GM21381 (cell line): ENCODE data around the gene KIDINS220.
"Not testable (repeated sequence)": the region's sequence is repeated elsewhere in the genome, so short reads cannot be mapped to it uniquely, and the experiment has no call there.

ENCODE experiments used
- ATAC-seq: cut with Tn5 transposase; IDR thresholded peaks from one replicate; pipeline ENCODE4 v1.9.1; 2021; ENCODE audit warnings: mild to moderate bottlenecking, moderate library complexity; ENCODE audit not compliant: unreplicated experiment

The KIDINS220 gene

DNA sequence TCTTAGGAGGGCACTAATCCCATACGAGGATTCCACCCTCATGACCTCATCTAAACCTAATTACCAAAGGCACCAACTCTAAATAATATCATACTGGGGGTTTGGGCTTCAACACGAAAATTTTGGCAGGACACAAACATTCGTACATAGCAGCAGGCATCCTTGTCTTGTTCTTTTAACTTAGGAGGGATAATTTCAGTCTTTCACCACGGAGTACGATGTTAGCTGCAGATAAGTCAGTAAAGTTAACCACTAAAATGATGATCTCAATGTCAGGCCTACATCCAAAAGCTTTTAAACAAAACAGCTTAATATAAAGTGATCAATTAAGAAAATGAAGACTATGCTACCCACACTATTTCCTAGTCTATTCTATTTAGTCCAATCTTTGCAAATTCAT, 80.7 kb downstream of the KIDINS220 start:
- ATAC-seq, result no peak

GRCh38 chr2:8756230-8756629, 81.2 kb downstream of the KIDINS220 start:
- ATAC-seq, result no peak

DNA sequence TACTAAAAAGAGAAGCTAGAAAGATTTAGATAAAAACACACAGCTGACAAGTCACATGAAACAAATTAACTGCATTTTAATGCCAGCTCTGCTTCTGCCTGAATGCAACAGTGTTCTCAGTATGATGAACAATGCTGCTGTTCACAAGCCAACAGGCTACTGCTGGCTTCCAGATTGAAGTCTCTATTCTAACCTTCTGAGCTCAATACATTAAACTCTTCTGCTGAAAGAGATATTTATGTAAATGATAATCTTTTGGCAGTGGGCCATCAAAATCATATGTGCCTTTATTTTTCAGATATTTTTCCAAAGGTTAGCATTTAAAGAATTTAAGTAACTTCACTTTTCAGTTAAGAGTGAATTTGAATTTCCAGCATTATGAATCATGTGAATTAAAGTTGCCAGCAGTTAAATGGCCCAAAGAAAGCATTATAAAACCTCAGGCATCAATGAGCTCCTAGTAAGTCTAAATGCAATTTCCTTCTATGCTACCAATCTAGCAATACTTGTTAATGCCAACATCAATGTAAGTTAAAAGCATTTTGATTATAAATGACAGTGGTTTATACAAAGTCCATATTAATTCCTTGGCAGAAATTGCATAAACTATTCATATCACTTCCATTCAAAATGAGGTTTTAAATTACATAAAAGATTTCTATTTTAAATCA, 83.2 kb downstream of the KIDINS220 start:
- no peak for ATAC-seq

GRCh38 chr2:8753609-8754008, 83.8 kb downstream of the KIDINS220 start:
- ATAC-seq, result peak; percentile 59

GRCh38 chr2:8752385-8752784, 85.0 kb downstream of the KIDINS220 start:
- no peak for ATAC-seq

DNA sequence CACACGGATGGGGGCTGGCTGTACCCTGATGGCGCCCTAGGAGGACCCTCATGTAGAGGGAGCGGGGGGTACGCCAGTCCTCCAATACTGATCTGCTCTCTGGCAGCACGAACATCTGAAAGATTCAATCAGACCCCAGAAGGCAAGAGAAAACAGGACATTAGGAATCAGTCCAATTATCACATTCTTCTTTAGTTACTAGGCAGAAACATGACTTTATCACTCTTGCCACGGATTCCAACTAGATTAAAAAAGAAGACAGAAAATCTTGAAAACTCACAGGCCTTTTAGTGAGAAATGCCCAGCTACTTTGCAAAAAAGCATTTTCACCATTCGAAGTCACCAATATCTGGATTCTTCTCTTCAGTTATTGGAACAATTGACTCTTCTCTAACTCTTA, 87.2 kb downstream of the KIDINS220 start:
- ATAC-seq, result no peak

GRCh38 chr2:8743261-8743660, 94.2 kb downstream of the KIDINS220 start:
- no peak for ATAC-seq

- no peak for ATAC-seq
Observed at GRCh38 chr2:8740136-8740535, 97.3 kb downstream of the KIDINS220 start.

DNA sequence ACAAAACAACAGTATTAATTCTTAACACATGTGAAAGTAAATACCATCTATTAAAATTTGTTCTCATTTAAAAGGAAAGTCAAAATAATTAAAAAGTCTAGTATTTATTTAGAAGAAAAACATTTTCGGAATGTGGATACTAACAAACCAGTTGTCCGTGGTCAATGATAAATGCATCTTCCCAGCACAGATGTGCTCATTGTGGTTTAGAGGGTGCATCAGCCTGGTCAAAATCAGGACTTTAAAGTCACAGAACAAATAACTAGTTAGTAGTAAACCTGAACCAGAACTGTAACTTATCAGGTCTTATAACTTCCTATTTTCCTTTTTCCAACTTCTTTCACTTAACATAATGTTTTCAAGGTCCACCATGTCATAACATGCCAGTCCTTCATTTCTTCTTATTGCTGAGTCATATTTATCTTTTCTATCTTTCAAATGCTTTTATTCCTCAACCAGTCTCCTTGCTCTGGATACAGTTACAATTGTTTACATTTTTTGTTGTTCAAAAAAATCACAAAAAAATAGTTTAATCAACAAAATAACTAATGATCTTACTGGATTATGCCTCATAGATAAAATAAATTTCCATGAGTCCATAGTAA, 99.7 kb downstream of the KIDINS220 start:
- no peak for ATAC-seq

DNA sequence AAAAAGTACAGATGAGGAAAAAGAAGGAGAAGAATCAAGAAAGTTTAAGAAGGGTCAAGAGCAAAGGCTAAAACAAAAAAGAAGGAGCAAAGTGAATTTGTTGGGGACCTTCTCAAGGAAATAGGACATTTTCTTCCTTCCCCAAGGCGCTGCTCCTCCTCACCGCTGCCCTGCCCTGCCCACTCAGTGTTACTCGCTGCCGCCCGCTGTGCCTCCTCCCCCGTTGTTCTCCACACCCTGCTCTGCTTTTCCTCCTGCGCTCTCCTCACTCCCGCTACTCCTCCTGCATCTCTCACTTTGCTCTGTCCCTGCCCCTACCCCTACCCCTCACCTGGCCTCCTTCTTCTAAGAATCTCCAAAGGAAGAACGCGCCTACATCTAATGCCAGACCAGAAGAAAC, 104.8 kb downstream of the KIDINS220 start:
- ATAC-seq, result no peak

- ATAC-seq, result no peak
Observed at GRCh38 chr2:8729939-8730338, 107.5 kb downstream of the KIDINS220 start.

DNA sequence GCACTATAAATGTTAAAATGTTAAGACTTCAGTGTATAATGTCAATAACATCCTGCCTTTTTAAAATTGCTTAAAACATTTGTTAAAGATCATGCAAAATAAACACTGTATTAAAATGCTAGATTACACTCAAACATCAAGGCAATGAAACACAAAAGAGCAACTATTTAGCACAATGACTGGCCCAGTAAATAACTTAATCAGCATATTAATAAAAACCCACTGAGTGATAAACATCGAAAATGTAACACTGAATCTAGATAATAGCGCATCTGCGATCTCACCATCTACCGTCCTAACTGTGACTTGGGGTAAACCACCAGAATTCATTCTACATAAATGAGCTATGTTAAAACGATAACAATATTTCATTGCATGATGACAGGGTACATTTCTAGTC, 108.3 kb downstream of the KIDINS220 start:
- not testable (repeated sequence) for ATAC-seq

- ATAC-seq, result no peak
Observed at GRCh38 chr2:8728305-8729015, 109.0 kb downstream of the KIDINS220 start.

DNA sequence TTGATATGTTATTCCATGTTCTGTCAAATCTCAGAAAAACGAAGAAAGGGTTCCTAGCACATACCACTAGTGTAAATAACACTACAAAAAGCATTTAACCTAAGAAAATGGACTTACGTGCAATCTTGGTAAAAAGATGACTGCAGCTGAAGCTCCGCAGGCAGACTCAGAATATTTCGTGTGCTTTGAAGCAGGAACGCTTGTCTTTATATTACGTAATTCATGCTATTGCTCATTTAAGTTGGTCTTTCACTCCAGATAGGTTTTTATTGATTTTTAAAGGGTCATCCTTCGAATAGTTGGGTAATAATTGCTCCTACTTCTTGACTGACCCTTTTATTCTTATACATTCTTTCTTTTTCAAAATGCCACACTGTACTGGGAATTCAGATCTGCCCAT, 111.6 kb downstream of the KIDINS220 start:
- ATAC-seq, result no peak

DNA sequence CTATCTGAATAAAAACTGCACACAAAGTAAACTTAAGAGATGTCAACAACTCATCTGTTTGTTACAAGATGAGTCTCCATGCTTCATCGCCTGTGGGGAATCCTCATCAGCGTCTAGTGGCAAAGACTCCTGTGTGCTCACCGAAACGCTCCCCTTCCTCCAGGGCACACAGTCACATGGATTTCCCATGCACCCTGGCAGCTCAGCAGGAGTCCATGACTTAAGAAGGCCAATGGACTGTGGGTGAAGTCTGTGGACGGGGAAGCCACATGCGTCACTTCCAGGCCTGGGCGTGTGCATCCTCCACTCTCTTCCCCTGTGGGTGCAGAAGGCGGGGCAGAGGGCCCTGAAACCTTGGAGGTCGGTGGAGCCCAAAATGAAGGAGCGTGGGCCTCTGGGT, 114.4 kb downstream of the KIDINS220 start:
- no peak for ATAC-seq

DNA sequence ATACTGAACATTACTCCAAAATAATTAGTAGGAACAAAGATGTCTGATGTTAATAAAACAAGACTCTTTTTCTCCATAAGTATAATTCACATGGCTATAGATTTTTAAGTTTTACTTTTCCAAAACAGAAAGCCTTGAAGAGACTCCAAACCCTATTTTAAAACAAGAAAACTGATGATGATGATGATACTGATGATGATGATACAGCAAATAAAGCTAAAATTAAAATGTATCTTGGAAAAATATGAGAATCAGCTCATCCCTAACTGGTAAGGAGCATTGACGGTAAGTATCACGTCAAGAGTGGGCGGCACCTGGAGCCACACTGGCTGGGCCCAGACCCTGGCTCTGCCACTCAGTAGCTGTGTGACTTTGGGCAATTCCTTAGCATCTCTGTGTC, 116.0 kb downstream of the KIDINS220 start:
- no peak for ATAC-seq

DNA sequence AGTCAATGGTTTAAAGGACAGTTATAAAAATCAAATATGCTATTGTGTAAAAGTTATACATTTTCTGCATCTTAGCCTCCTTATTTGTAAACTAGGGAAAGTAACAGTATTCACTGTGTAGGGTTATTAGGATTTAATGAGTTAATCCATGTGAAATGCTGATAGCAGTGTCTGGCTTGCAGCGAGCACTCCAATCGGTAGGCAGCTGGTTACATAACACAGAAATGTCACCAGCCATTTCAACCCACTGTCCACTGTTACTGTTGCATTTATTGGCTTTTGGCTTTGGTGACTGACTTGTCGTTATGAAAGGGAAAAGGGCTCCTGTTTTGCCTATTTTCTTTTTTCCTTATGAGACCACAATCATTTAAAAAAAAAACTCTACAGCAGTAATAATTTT, 116.7 kb downstream of the KIDINS220 start:
- no peak for ATAC-seq

DNA sequence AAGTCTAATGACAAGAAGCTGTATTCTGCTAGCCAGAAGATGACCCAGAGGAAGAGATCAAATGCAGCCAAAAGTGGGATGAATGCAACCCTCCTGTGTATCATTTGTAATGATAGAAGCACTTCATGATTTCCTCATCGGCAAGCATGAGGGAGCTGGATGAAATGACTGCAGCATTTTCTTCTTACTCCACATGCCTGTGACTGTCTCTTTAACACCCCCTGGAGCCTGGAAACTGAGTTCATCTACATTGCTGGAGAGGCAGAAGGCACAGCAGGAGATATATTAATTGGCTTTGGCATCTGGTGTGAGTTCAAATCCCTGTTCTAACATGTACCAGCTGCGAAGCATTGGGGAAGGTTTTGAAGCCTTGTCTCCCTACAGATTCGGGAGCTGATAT, 117.9 kb downstream of the KIDINS220 start:
- ATAC-seq, result no peak

DNA sequence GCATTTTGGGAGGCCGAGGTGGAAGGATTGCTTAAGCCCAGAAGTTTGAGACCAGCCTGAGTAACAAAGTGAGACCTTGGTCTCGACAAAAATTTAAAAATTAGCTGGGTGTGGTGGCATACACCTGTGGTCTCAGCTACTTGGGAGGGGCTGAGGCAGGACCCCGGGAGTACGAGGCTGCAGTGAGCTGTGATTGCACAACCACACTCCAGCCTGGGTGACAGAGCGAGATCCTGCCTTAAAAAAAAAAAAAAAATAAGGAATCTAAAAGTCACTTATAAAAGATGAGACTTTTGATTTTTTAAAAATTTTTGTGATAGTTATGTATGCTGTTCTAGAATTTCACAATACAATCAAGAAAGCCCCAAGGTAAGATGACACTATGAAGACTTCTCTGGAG, 122.4 kb downstream of the KIDINS220 start:
- no peak for ATAC-seq

- ATAC-seq, result no peak
Observed at GRCh38 chr2:8714283-8714682, 123.1 kb downstream of the KIDINS220 start.

DNA sequence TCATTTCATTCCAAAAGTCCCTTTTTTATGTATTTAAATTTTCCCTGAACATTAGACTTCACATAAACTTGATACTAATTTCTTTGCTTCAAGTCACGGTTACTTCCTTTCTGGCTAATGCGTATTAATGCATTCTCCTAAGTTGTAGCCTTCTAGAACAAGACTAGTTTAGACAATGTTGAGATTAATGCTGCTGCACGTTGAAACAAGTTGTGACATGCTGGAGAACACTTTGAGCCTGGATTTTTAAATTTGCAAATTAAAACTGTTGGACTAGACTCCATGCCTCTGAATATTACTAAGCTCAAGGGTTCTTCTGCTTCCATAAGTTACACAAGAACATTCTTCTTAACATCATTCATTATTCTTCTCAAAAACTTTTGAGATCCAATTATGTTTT, 126.5 kb downstream of the KIDINS220 start:
- ATAC-seq, result no peak

DNA sequence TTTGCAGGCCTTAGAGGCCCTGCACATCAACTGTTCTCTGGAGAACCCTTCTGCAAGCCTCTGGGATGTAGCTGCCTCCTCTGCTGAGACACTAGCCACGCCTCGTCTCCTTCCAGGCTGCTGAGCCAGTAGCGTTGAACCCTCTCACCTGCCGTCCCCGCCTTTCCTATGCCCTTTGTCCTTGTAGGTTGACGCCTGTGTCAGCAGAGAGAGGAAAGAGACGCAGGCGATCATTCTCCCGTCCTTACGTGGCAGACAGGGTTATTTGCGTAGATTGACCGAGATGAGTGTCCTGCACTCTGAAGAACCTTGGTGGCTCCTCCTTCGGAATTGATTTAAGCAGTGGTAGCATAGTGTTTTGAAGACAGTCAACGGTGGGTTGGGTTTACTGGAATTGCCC, 127.8 kb downstream of the KIDINS220 start:
- ATAC-seq, result no peak
